Measurements from ENCODE around the gene LMBRD1. TPM values are rescaled to one million over a fixed set of nuclear protein-coding genes. Genes with fewer than 3 reads are reported as not detected.

LMBRD1 gene
- total and polyA plus RNA-seq, 2 of the 13 experiments (the other 11 are each of a cell fraction or from before 2014, with no cell fraction given): 18.9 to 21.5 TPM

- FAIRE-seq: no peak
These were observed 66.8 kb downstream of the LMBRD1 start for GRCh38 chr6:69729870-69730449.

More at GRCh38 chr6:69729870-69730449, 66.8 kb downstream of the LMBRD1 start:
- Histone ChIP-seq H4K20me1 (ENCODE audit: insufficient read depth, low read length) (no peaks in the 10 kb centered on the region), H3K27ac (ENCODE audit: extremely low read length, insufficient read depth, low read length) (no peak overlapping the region), H3K79me2 (ENCODE audit: insufficient read depth, low read length) (no peaks in the 10 kb centered on the region), H3K9ac (ENCODE audit: insufficient read depth, low read depth, low read length) (no peak overlapping the region), H3K4me3 (replicated peaks in 1 of 3; ENCODE audit: insufficient read depth in 1 of 3, low read depth in 2 of 3, low read length in 3 of 3) (no peak overlapping the region), H2AFZ (ENCODE audit: low read length) (no peak overlapping the region), H3K4me1 (ENCODE audit: insufficient read depth, low read length) (0 out of 2 replicates have a peak, but pooled peaks cover 6% of the 10 kb centered on the region), H3K36me3 (replicated peaks in 1 of 2; ENCODE audit: control insufficient read depth in 1 of 2, insufficient read depth in 2 of 2, low read length in 2 of 2) (0 out of 5 replicates have a peak, but pooled peaks cover 0 to under 1% of the 10 kb centered on the region in 2 experiments), H3K9me3 (ENCODE audit: low read length) (peaks cover 6% of the 10 kb centered on the region; the same call in 1 of the 2 replicates), H3K27me3 (ENCODE audit: control insufficient read depth in 1 of 2, insufficient read depth in 2 of 2, low read length in 2 of 2) (no peaks in the 10 kb centered on the region), H3K4me2 (ENCODE audit: low read depth, low read length) (no peak overlapping the region)
- no TSS peak for BruUV-seq (replicated peaks)
- in situ Hi-C loops (cut with HindIII; ENCODE audit: extremely low pct_ligation_motif_present, low pct_unique_long_range_greater_than_20kb) (loop anchor here (25.0 kb wide), 1 partner anchor 382 kb away; no protein-coding TSS in a partner anchor), intact Hi-C loops (cut with micrococcal nuclease; ENCODE audit: unreplicated experiment) (loop anchor here (5.0 kb wide), 1 partner anchor 67 kb away; the partner anchor contains the start of gene LMBRD1)
- TF ChIP-seq RNF2 (conservative IDR thresholded peaks at IDR 0.05; ENCODE audit: low read depth) (no peak), ZNF382 (CRISPR knock-in tag; IDR thresholded peaks at IDR 0.05; ENCODE audit: borderline replicate concordance) (no peak), SP140L (CRISPR knock-in tag; IDR thresholded peaks at IDR 0.05; ENCODE audit: borderline replicate concordance) (no peak), ATF3 (CRISPR knock-in tag; IDR thresholded peaks at IDR 0.05) (no peak), SRF (IDR thresholded peaks at IDR 0.05; ENCODE audit: low read depth, low read length) (no peak), ZSCAN25 (CRISPR knock-in tag; IDR thresholded peaks at IDR 0.05) (no peak), SNAPC2 (CRISPR knock-in tag; IDR thresholded peaks at IDR 0.05) (no peak), TP53 (CRISPR knock-in tag; conservative IDR thresholded peaks at IDR 0.05) (no peak), ELF3 (CRISPR knock-in tag; IDR thresholded peaks at IDR 0.05) (no peak), ZNF772 (CRISPR knock-in tag; IDR thresholded peaks at IDR 0.05) (no peak), ZNF101 (CRISPR knock-in tag; IDR thresholded peaks at IDR 0.05; ENCODE audit: borderline replicate concordance, low read depth) (no peak), TGIF2 (CRISPR knock-in tag; IDR thresholded peaks at IDR 0.05) (no peak)
- TF ChIP-seq, protein P1, sequence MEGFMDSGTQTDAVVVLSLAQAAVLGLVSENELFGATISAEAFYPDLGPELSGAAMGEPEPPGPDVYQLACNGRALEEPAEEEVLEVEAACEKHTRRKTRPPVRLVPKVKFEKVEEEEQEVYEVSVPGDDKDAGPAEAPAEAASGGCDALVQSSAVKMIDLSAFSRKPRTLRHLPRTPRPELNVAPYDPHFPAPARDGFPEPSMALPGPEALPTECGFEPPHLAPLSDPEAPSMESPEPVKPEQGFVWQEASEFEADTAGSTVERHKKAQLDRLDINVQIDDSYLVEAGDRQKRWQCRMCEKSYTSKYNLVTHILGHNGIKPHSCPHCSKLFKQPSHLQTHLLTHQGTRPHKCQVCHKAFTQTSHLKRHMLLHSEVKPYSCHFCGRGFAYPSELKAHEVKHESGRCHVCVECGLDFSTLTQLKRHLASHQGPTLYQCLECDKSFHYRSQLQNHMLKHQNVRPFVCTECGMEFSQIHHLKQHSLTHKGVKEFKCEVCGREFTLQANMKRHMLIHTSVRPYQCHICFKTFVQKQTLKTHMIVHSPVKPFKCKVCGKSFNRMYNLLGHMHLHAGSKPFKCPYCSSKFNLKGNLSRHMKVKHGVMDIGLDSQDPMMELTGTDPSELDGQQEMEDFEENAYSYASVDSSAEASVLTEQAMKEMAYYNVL (CRISPR knock-in tag; IDR thresholded peaks at IDR 0.05; ENCODE audit: borderline replicate concordance): no peak
- TF ChIP-seq, protein P2, sequence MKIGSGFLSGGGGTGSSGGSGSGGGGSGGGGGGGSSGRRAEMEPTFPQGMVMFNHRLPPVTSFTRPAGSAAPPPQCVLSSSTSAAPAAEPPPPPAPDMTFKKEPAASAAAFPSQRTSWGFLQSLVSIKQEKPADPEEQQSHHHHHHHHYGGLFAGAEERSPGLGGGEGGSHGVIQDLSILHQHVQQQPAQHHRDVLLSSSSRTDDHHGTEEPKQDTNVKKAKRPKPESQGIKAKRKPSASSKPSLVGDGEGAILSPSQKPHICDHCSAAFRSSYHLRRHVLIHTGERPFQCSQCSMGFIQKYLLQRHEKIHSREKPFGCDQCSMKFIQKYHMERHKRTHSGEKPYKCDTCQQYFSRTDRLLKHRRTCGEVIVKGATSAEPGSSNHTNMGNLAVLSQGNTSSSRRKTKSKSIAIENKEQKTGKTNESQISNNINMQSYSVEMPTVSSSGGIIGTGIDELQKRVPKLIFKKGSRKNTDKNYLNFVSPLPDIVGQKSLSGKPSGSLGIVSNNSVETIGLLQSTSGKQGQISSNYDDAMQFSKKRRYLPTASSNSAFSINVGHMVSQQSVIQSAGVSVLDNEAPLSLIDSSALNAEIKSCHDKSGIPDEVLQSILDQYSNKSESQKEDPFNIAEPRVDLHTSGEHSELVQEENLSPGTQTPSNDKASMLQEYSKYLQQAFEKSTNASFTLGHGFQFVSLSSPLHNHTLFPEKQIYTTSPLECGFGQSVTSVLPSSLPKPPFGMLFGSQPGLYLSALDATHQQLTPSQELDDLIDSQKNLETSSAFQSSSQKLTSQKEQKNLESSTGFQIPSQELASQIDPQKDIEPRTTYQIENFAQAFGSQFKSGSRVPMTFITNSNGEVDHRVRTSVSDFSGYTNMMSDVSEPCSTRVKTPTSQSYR (CRISPR knock-in tag; IDR thresholded peaks at IDR 0.05; ENCODE audit: borderline replicate concordance): no peak
- ATAC-seq: no peak
- POLR2A ChIA-PET: no interaction called here
- 71% methylated on average over 3 of the region's 3 CpGs for WGBS (ENCODE audit: low lambda C conversion rate)
- no peak for DNase-seq (ENCODE audit: low spot score)
- CTCF ChIA-PET (ENCODE audit: low intra/inter-chr PET ratio, low total read pairs): no interaction called here

Data from HepG2 (cell line).